ENCODE results near the gene MAN1A1. TPM values are rescaled to one million over a fixed set of nuclear protein-coding genes. Genes with fewer than 3 reads are reported as not detected.

Gene MAN1A1
- total RNA-seq, 4 donors from 2014 or later, result 52.7 to 123 (median 97.1) TPM

GRCh38 chr6:119197271-119197670, 152.3 kb downstream of the MAN1A1 start:
- no peak overlapping the region for H3K4me3 ChIP-seq
- no peaks in the 10 kb centered on the region for H3K27me3 ChIP-seq
- in situ Hi-C loops (cut with MboI; ENCODE audit: low pct_ligation_motif_present in 1 of 4, low pct_unique_long_range_greater_than_20kb in 1 of 4, low sequenced_read_pairs in 3 of 4), result no loop called here
- H3K36me3 ChIP-seq, result peaks cover 0 to 5% (median 0%) of the 10 kb centered on the region in 4 donors
- TF ChIP-seq CTCF (IDR thresholded peaks at IDR 0.05) (no peak), POLR2AphosphoS5 (IDR thresholded peaks at IDR 0.05) (no peak), EP300 (IDR thresholded peaks at IDR 0.05; ENCODE audit: low read depth) (no peak), POLR2A (IDR thresholded peaks at IDR 0.05) (no peak)
- H3K9me3 ChIP-seq, result no peaks in the 10 kb centered on the region
- intact Hi-C loops (cut with DNase I; ENCODE audit: low total_unique reads), result no loop called here
- 98% methylated on average over 5 of the region's 5 CpGs for WGBS, 2 donors (ENCODE audit: low coverage in 1 of 2)
- H3K4me1 ChIP-seq, result peaks cover 0 to 3% (median 0%) of the 10 kb centered on the region in 4 donors
- no peak for DNase-seq
- H3K27ac ChIP-seq, result no peak overlapping the region

- no peak for TF ChIP-seq POLR2AphosphoS5 (IDR thresholded peaks at IDR 0.05)
- no peak for TF ChIP-seq EP300 (IDR thresholded peaks at IDR 0.05; ENCODE audit: low read depth)
- TF ChIP-seq POLR2A (IDR thresholded peaks at IDR 0.05), result no peak
- no peak overlapping the region for H3K27ac ChIP-seq
- in situ Hi-C loops (cut with MboI; ENCODE audit: low pct_ligation_motif_present in 1 of 4, low pct_unique_long_range_greater_than_20kb in 1 of 4, low sequenced_read_pairs in 3 of 4), result no loop called here
- 89% methylated on average over 4 of the region's 4 CpGs; no CpG with 5 or more reads in 1 of the 2 donors for WGBS, 2 donors (ENCODE audit: low coverage in 1 of 2)
- H3K4me3 ChIP-seq, result no peak overlapping the region
- peaks cover 0 to 5% (median 0%) of the 10 kb centered on the region in 4 donors for H3K36me3 ChIP-seq
- H3K9me3 ChIP-seq, result no peaks in the 10 kb centered on the region
- H3K4me1 ChIP-seq, result peaks cover 0 to 3% (median 0%) of the 10 kb centered on the region in 4 donors
- intact Hi-C loops (cut with DNase I; ENCODE audit: low total_unique reads), result no loop called here
- DNase-seq, result no peak
- no peaks in the 10 kb centered on the region for H3K27me3 ChIP-seq
These were observed 152.8 kb downstream of the MAN1A1 start for GRCh38 chr6:119196715-119197114.

GRCh38 chr6:119195848-119196247, 153.7 kb downstream of the MAN1A1 start:
- Histone ChIP-seq H3K27ac (no peak overlapping the region), H3K9me3 (no peaks in the 10 kb centered on the region), H3K4me3 (no peak overlapping the region), H3K4me1 (peaks cover 0 to under 1% (median 0%) of the 10 kb centered on the region in 4 donors), H3K27me3 (no peaks in the 10 kb centered on the region), H3K36me3 (peaks cover 0 to 5% (median 0%) of the 10 kb centered on the region in 4 donors)
- TF ChIP-seq EP300 (IDR thresholded peaks at IDR 0.05; ENCODE audit: low read depth), result no peak
- no peak for TF ChIP-seq CTCF (IDR thresholded peaks at IDR 0.05)
- 82 to 90% methylated on average over 3 to 5 of the region's 5 CpGs for WGBS, 2 donors (ENCODE audit: low coverage in 1 of 2)
- intact Hi-C loops (cut with DNase I; ENCODE audit: low total_unique reads), result no loop called here
- in situ Hi-C loops (cut with MboI; ENCODE audit: low pct_ligation_motif_present in 1 of 4, low pct_unique_long_range_greater_than_20kb in 1 of 4, low sequenced_read_pairs in 3 of 4), result no loop called here
- DNase-seq, result no peak

GRCh38 chr6:119195204-119195603, 154.4 kb downstream of the MAN1A1 start:
- WGBS, 2 donors (ENCODE audit: low coverage in 1 of 2), result 83 to 98% methylated on average over 2 of the region's 2 CpGs
- intact Hi-C loops (cut with DNase I; ENCODE audit: low total_unique reads), result no loop called here
- in situ Hi-C loops (cut with MboI; ENCODE audit: low pct_ligation_motif_present in 1 of 4, low pct_unique_long_range_greater_than_20kb in 1 of 4, low sequenced_read_pairs in 3 of 4), result no loop called here
- Histone ChIP-seq H3K36me3 (peaks cover 0 to 5% (median 0%) of the 10 kb centered on the region in 4 donors), H3K27ac (no peak overlapping the region), H3K4me1 (no peaks in the 10 kb centered on the region), H3K9me3 (no peaks in the 10 kb centered on the region), H3K4me3 (no peak overlapping the region), H3K27me3 (no peaks in the 10 kb centered on the region)
- no peak for DNase-seq
- TF ChIP-seq POLR2AphosphoS5 (IDR thresholded peaks at IDR 0.05) (no peak), EP300 (IDR thresholded peaks at IDR 0.05; ENCODE audit: low read depth) (no peak), POLR2A (IDR thresholded peaks at IDR 0.05) (no peak), CTCF (IDR thresholded peaks at IDR 0.05) (no peak)

- DNase-seq, result no peak
- in situ Hi-C loops (cut with MboI; ENCODE audit: low pct_ligation_motif_present in 1 of 4, low pct_unique_long_range_greater_than_20kb in 1 of 4, low sequenced_read_pairs in 3 of 4) (no loop called here), intact Hi-C loops (cut with DNase I; ENCODE audit: low total_unique reads) (no loop called here)
- Histone ChIP-seq H3K36me3 (peaks cover 0 to 10% (median 4%) of the 10 kb centered on the region in 4 donors), H3K4me1 (no peaks in the 10 kb centered on the region), H3K27ac (no peak overlapping the region), H3K27me3 (no peaks in the 10 kb centered on the region), H3K9me3 (no peaks in the 10 kb centered on the region), H3K4me3 (no peak overlapping the region)
- TF ChIP-seq POLR2A (IDR thresholded peaks at IDR 0.05), result no peak
These were observed 155.9 kb downstream of the MAN1A1 start for GRCh38 chr6:119193707-119194106.

Data from transverse colon (tissue), 4 donors.